ENCODE results near the gene CSTPP1. TPM values are rescaled to one million over a fixed set of nuclear protein-coding genes. Genes with fewer than 3 reads are reported as not detected.

The CSTPP1 gene
- polyA plus RNA-seq, 1 donor (not counting 4 experiments of a cell fraction or from before 2014, with no cell fraction given): 20.0 TPM

GRCh38 chr11:47149782-47150181 is 213.2 kb downstream of the CSTPP1 start:
- dilution Hi-C loops (cut with MboI; ENCODE audit: extremely low pct_ligation_motif_present, low sequenced_read_pairs): no loop called here
- Histone ChIP-seq H2AFZ (ENCODE audit: control insufficient read depth, low read length) (no peak overlapping the region), H3K27me3 (ENCODE audit: control insufficient read depth, extremely low read depth, insufficient read depth, low read length) (no peaks in the 10 kb centered on the region), H3K9me1 (ENCODE audit: control insufficient read depth, extremely low read depth, insufficient read depth, low read length) (peaks cover 3% of the 10 kb centered on the region), H3K79me2 (ENCODE audit: control insufficient read depth, insufficient read depth, low read length) (no peaks in the 10 kb centered on the region), H4K20me1 (ENCODE audit: control insufficient read depth, extremely low read depth, insufficient read depth, low read length) (no peaks in the 10 kb centered on the region), H3K27ac (ENCODE audit: control insufficient read depth, insufficient read depth, low read length) (no peak overlapping the region), H3K4me1 (ENCODE audit: control insufficient read depth, extremely low read depth, insufficient read depth, low read length) (no peaks in the 10 kb centered on the region), H3K9me3 (ENCODE audit: control insufficient read depth, low read depth, low read length) (no peaks in the 10 kb centered on the region), H3K4me3 (ENCODE audit: control insufficient read depth in 2 of 3, extremely low read depth in 1 of 3, insufficient read depth in 2 of 3, low read depth in 1 of 3, low read length in 3 of 3) (no peak overlapping the region), H3K36me3 (ENCODE audit: control insufficient read depth in 2 of 2, extremely low read depth in 1 of 2, insufficient read depth in 2 of 2, low read length in 2 of 2) (peaks cover 0 to 2% of the 10 kb centered on the region in 2 experiments), H3K9ac (ENCODE audit: control insufficient read depth, extremely low read depth, insufficient read depth, low read length) (no peak overlapping the region), H3K4me2 (ENCODE audit: control insufficient read depth, extremely low read depth, insufficient read depth, low read depth, low read length) (no peak overlapping the region)
- FAIRE-seq (no peak), DNase-seq (ENCODE audit: low read depth, low spot score) (no peak)
- TF ChIP-seq CTCF (optimal IDR thresholded peaks at IDR 0.05 in 1 of 3, IDR thresholded peaks at IDR 0.05 in 1 of 3, conservative IDR thresholded peaks at IDR 0.05 in 1 of 3; ENCODE audit: extremely low read depth in 1 of 3, insufficient read depth in 2 of 3, low read length in 3 of 3): no peak
- no peak for TF ChIP-seq EZH2 (IDR thresholded peaks at IDR 0.05; ENCODE audit: low read length)

- FAIRE-seq: no peak
- TF ChIP-seq EZH2 (IDR thresholded peaks at IDR 0.05; ENCODE audit: low read length) (no peak), CTCF (optimal IDR thresholded peaks at IDR 0.05 in 1 of 3, IDR thresholded peaks at IDR 0.05 in 1 of 3, conservative IDR thresholded peaks at IDR 0.05 in 1 of 3; ENCODE audit: extremely low read depth in 1 of 3, insufficient read depth in 2 of 3, low read length in 3 of 3) (no peak)
- dilution Hi-C loops (cut with MboI; ENCODE audit: extremely low pct_ligation_motif_present, low sequenced_read_pairs): no loop called here
- no peak overlapping the region for H3K27ac ChIP-seq (ENCODE audit: control insufficient read depth, insufficient read depth, low read length)
- H2AFZ ChIP-seq (ENCODE audit: control insufficient read depth, low read length): no peak overlapping the region
- H3K27me3 ChIP-seq (ENCODE audit: control insufficient read depth, extremely low read depth, insufficient read depth, low read length): no peaks in the 10 kb centered on the region
- no peak overlapping the region for H3K4me2 ChIP-seq (ENCODE audit: control insufficient read depth, extremely low read depth, insufficient read depth, low read depth, low read length)
- H3K4me1 ChIP-seq (ENCODE audit: control insufficient read depth, extremely low read depth, insufficient read depth, low read length): peaks cover 9% of the 10 kb centered on the region
- no peak for DNase-seq (ENCODE audit: low read depth, low spot score)
- no peaks in the 10 kb centered on the region for H4K20me1 ChIP-seq (ENCODE audit: control insufficient read depth, extremely low read depth, insufficient read depth, low read length)
- no peaks in the 10 kb centered on the region for H3K79me2 ChIP-seq (ENCODE audit: control insufficient read depth, insufficient read depth, low read length)
- no peaks in the 10 kb centered on the region for H3K9me3 ChIP-seq (ENCODE audit: control insufficient read depth, low read depth, low read length)
- no peak overlapping the region for H3K9ac ChIP-seq (ENCODE audit: control insufficient read depth, extremely low read depth, insufficient read depth, low read length)
- H3K36me3 ChIP-seq (ENCODE audit: control insufficient read depth in 2 of 2, extremely low read depth in 1 of 2, insufficient read depth in 2 of 2, low read length in 2 of 2): peaks cover 0 to 4% of the 10 kb centered on the region in 2 experiments
- peaks cover 3% of the 10 kb centered on the region for H3K9me1 ChIP-seq (ENCODE audit: control insufficient read depth, extremely low read depth, insufficient read depth, low read length)
- no peak overlapping the region for H3K4me3 ChIP-seq (ENCODE audit: control insufficient read depth in 2 of 3, extremely low read depth in 1 of 3, insufficient read depth in 2 of 3, low read depth in 1 of 3, low read length in 3 of 3)
These were observed 215.8 kb downstream of the CSTPP1 start for GRCh38 chr11:47152126-47152952.
